ENCODE measurements around the gene RNASEH2B.

RNASEH2B gene

GRCh38 chr13:50914176-50914700 lies 4.6 kb downstream of the RNASEH2B start:
- Histone ChIP-seq H3K9me3 (ENCODE audit: severe bottlenecking) (no peaks in the 10 kb centered on the region), H3K27me3 (ENCODE audit: insufficient read depth, low read depth, severe bottlenecking) (no peaks in the 10 kb centered on the region), H3K27ac (no peak overlapping the region), H3K4me3 (ENCODE audit: low read depth, low read length) (no peak overlapping the region), H3K36me3 (no peaks in the 10 kb centered on the region)
- no peak for TF ChIP-seq CTCF (IDR thresholded peaks at IDR 0.05; ENCODE audit: low read depth, low read length)
- DNase-seq = no peak

- no peak overlapping the region for H3K27ac ChIP-seq
- DNase-seq = no peak
- no peaks in the 10 kb centered on the region for H3K9me3 ChIP-seq (ENCODE audit: severe bottlenecking)
- no peaks in the 10 kb centered on the region for H3K36me3 ChIP-seq
- TF ChIP-seq CTCF (IDR thresholded peaks at IDR 0.05; ENCODE audit: low read depth, low read length) = no peak
- H3K27me3 ChIP-seq (ENCODE audit: insufficient read depth, low read depth, severe bottlenecking) = no peaks in the 10 kb centered on the region
- no peak overlapping the region for H3K4me3 ChIP-seq (ENCODE audit: low read depth, low read length)
These were observed 5.3 kb downstream of the RNASEH2B start for GRCh38 chr13:50914848-50915247.

GRCh38 chr13:50915565-50915964 lies 6.0 kb downstream of the RNASEH2B start:
- Histone ChIP-seq H3K4me3 (ENCODE audit: low read depth, low read length) (no peak overlapping the region), H3K9me3 (ENCODE audit: severe bottlenecking) (no peaks in the 10 kb centered on the region), H3K27me3 (ENCODE audit: insufficient read depth, low read depth, severe bottlenecking) (no peaks in the 10 kb centered on the region), H3K36me3 (no peaks in the 10 kb centered on the region), H3K27ac (no peak overlapping the region)
- TF ChIP-seq CTCF (IDR thresholded peaks at IDR 0.05; ENCODE audit: low read depth, low read length) = no peak
- no peak for DNase-seq

GRCh38 chr13:50916701-50917184 lies 7.2 kb downstream of the RNASEH2B start:
- no peak for TF ChIP-seq CTCF (IDR thresholded peaks at IDR 0.05; ENCODE audit: low read depth, low read length)
- no peak for DNase-seq
- Histone ChIP-seq H3K27me3 (ENCODE audit: insufficient read depth, low read depth, severe bottlenecking) (no peaks in the 10 kb centered on the region), H3K4me3 (ENCODE audit: low read depth, low read length) (no peak overlapping the region), H3K27ac (no peak overlapping the region), H3K36me3 (no peaks in the 10 kb centered on the region), H3K9me3 (ENCODE audit: severe bottlenecking) (no peaks in the 10 kb centered on the region)

- no peak overlapping the region for H3K27ac ChIP-seq
- H3K4me3 ChIP-seq (ENCODE audit: low read depth, low read length) = no peak overlapping the region
- no peaks in the 10 kb centered on the region for H3K9me3 ChIP-seq (ENCODE audit: severe bottlenecking)
- no peak for DNase-seq
- no peaks in the 10 kb centered on the region for H3K27me3 ChIP-seq (ENCODE audit: insufficient read depth, low read depth, severe bottlenecking)
- no peaks in the 10 kb centered on the region for H3K36me3 ChIP-seq
- TF ChIP-seq CTCF (IDR thresholded peaks at IDR 0.05; ENCODE audit: low read depth, low read length) = no peak
These were observed 8.0 kb downstream of the RNASEH2B start for GRCh38 chr13:50917572-50917971.

GRCh38 chr13:50918567-50918966 lies 9.0 kb downstream of the RNASEH2B start:
- Histone ChIP-seq H3K36me3 (no peaks in the 10 kb centered on the region), H3K27me3 (ENCODE audit: insufficient read depth, low read depth, severe bottlenecking) (no peaks in the 10 kb centered on the region), H3K4me3 (ENCODE audit: low read depth, low read length) (no peak overlapping the region), H3K9me3 (ENCODE audit: severe bottlenecking) (no peaks in the 10 kb centered on the region), H3K27ac (no peak overlapping the region)
- TF ChIP-seq CTCF (IDR thresholded peaks at IDR 0.05; ENCODE audit: low read depth, low read length) = no peak
- no peak for DNase-seq

Data from WERI-Rb-1 (cell line).